Type B pancreatic cell (in vitro differentiated cells): ENCODE data around the gene KPTN. TPM values are rescaled to one million over a fixed set of nuclear protein-coding genes. Genes with fewer than 3 reads are reported as not detected.
A peak's percentile ranks its signal among the peaks of the same experiment; 100 is the strongest.

Experiments
- DNase-seq: peaks from one replicate; pipeline ENCODE4 v3.0.0; 2021; ENCODE audit warnings: mixed read lengths; ENCODE audit not compliant: unreplicated experiment; ENCODE audit errors: extremely low spot score
- H3K27ac Mint-ChIP-seq: 2 replicates; pipeline ENCODE4 v1.8.0; 2021; ENCODE audit warnings: mild to moderate bottlenecking, mixed read lengths
- H3K27me3 Mint-ChIP-seq: 2 replicates; pipeline ENCODE4 v1.8.0; 2021; ENCODE audit warnings: mixed read lengths
- H3K36me3 Mint-ChIP-seq: 2 replicates; pipeline ENCODE4 v1.8.0; 2021; ENCODE audit warnings: mixed read lengths
- H3K4me1 Mint-ChIP-seq: one replicate; pipeline ENCODE4 v1.8.0; 2021; ENCODE audit warnings: mixed read lengths; ENCODE audit not compliant: unreplicated experiment
- H3K4me3 Mint-ChIP-seq: 2 replicates; pipeline ENCODE4 v1.8.0; 2021; ENCODE audit warnings: mild to moderate bottlenecking, mixed read lengths
- H3K9me3 Mint-ChIP-seq: 2 replicates; pipeline ENCODE4 v1.8.0; 2021; ENCODE audit warnings: mixed read lengths
- CTCF ChIP-seq: fragments of 200-600 bp; sonication (generic); conservative IDR thresholded peaks from 2 replicates; pipeline ENCODE4 v1.5.0; 2021; ENCODE audit warnings: antibody characterized with exemption, mild to moderate bottlenecking
- total RNA-seq: library from RNA; stranded (reverse); gene quantifications from 2 replicates; pipeline ENCODE4 v1.2.1, GENCODE V29; 2021; ENCODE audit warnings: low replicate concordance

Gene KPTN
- total RNA-seq, 1 donor from 2014 or later, result 21.2 TPM

GRCh38 chr19:47483200-47483599 lies 819 bp downstream of the KPTN start:
- Mint-ChIP-seq H3K4me1 (peaks cover 13% of the 10 kb centered on the region), H3K27ac (peak overlapping the region; percentile 97), H3K36me3 (no peaks in the 10 kb centered on the region), H3K9me3 (no peaks in the 10 kb centered on the region), H3K4me3 (peak overlapping the region; percentile 25), H3K27me3 (peaks cover 25% of the 10 kb centered on the region)
- no peak for TF ChIP-seq CTCF
- no peak for DNase-seq

- Mint-ChIP-seq H3K4me3 (peak overlapping the region; percentile 39), H3K27me3 (peaks cover 25% of the 10 kb centered on the region), H3K9me3 (no peaks in the 10 kb centered on the region), H3K27ac (no peak overlapping the region), H3K36me3 (no peaks in the 10 kb centered on the region), H3K4me1 (peaks cover 10% of the 10 kb centered on the region)
- TF ChIP-seq CTCF, result no peak
- DNase-seq, result no peak
Measured at GRCh38 chr19:47481460-47482052, 2.5 kb downstream of the KPTN start.

GRCh38 chr19:47480658-47481057 lies 3.4 kb downstream of the KPTN start:
- no peak overlapping the region for H3K27ac Mint-ChIP-seq
- H3K36me3 Mint-ChIP-seq, result no peaks in the 10 kb centered on the region
- peaks cover 10% of the 10 kb centered on the region for H3K4me1 Mint-ChIP-seq
- no peaks in the 10 kb centered on the region for H3K9me3 Mint-ChIP-seq
- no peak for TF ChIP-seq CTCF
- H3K4me3 Mint-ChIP-seq, result no peak overlapping the region
- H3K27me3 Mint-ChIP-seq, result peaks cover 25% of the 10 kb centered on the region
- no peak for DNase-seq

GRCh38 chr19:47479701-47480503 lies 4.1 kb downstream of the KPTN start:
- DNase-seq, result no peak

GRCh38 chr19:47476438-47476972 lies 7.5 kb downstream of the KPTN start:
- peaks cover 4% of the 10 kb centered on the region for H3K4me1 Mint-ChIP-seq

More at GRCh38 chr19:47479701-47480503, 4.1 kb downstream of the KPTN start:
- Mint-ChIP-seq H3K9me3 (no peaks in the 10 kb centered on the region), H3K36me3 (no peaks in the 10 kb centered on the region), H3K4me3 (no peak overlapping the region), H3K27ac (no peak overlapping the region), H3K27me3 (peaks cover 25% of the 10 kb centered on the region), H3K4me1 (peaks cover 10% of the 10 kb centered on the region)
- no peak for TF ChIP-seq CTCF

More at GRCh38 chr19:47476438-47476972, 7.5 kb downstream of the KPTN start:
- no peaks in the 10 kb centered on the region for H3K9me3 Mint-ChIP-seq
- no peak for TF ChIP-seq CTCF
- H3K36me3 Mint-ChIP-seq, result no peaks in the 10 kb centered on the region
- H3K27ac Mint-ChIP-seq, result no peak overlapping the region
- peaks cover 23% of the 10 kb centered on the region for H3K27me3 Mint-ChIP-seq
- no peak for DNase-seq
- no peak overlapping the region for H3K4me3 Mint-ChIP-seq
